T-helper 2 cell (primary cell): ENCODE data around the gene LRRC3.
"Not testable (repeated sequence)": the region's sequence is repeated elsewhere in the genome, so short reads cannot be mapped to it uniquely, and the experiment has no call there.

Source experiments
- DNase-seq, 5 experiments: peaks; one replicate each; pipeline versions ENCODE4 v3.0.0 to v3.0.0-alpha.2; 2012 to 2022

LRRC3 gene

DNA sequence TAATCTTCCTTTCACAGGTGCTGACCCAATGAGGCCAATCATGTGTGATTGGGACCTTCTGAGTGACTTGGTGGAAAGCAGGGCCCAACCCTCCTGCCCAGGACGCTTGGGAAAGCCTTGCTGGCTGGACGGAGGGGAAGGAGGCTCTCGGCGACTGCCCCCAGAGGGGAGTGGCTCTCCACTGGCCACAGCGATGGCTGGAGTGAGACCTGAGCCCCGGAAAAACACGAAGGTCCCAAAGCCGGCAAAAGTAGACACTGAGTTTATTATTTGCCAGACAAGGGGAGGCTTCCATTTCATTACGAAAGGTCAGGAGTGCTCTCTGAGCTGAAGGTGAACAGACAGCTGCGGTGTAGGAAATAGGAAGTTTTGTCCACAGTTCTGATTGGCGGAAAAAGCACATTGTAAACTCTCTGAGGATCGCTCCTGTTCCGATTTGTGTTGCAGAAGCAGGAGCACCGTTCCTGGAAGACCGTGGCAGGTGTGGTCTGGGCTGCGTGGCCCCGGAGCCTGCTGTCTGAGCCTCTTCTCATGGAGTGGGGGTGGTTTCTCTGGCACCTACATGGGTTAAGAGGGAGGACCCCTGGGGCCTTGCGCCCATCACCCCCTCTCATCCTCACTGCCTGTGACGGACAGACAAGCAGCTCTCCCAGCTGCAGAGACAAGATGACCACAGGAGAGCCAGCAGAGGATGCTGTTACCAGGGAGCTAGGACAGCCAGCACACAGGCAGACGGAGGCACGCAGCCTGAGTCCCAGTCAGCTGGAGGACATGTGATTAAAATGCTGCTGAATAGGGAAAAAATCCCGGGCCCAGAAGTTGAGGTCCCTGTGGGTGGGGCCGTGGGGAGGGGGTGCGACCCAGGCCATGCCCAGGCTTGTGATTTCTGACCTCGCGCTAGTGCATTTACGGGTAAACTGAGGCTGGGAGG lies 43.2 kb downstream of the LRRC3 start:
- DNase-seq, result no peak

DNA sequence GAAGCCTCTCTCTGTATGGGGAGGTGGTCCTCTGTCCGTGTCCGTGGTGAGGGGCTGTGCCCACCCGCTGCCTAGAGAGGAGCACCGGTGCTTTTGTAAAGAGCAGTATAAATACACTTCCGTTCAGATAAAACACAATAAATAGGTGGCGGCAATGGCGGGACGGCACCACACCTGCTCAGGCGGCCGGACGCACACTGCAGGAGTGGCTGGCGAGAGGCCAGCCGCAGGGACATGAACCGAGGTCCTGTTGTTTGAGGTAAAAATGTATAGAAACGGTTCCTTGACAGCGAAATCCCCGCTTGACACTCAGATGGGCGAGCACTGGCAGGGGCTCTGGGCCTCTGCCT lies 43.9 kb downstream of the LRRC3 start:
- no peak for DNase-seq

DNA sequence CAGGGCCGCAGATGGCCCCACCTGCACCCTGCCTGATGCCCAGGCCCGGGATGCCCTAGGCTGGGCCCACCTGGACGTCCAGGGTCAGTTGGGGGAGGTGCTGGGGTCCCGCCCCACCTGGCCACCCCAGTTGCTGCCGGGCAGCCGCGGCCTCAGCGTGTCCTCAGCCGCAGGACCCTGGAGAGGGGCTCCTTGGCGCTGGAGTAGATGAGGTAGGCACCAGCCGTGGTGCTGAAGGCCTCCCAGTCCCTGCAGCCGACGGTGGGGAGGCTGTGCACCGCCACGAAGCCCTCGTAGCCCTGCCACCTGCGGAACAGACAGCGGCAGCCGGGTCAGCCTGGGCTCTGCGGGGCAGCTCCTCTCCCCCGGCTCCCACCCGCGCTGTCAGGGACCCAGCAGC lies 44.3 kb downstream of the LRRC3 start:
- DNase-seq, result no peak

DNA sequence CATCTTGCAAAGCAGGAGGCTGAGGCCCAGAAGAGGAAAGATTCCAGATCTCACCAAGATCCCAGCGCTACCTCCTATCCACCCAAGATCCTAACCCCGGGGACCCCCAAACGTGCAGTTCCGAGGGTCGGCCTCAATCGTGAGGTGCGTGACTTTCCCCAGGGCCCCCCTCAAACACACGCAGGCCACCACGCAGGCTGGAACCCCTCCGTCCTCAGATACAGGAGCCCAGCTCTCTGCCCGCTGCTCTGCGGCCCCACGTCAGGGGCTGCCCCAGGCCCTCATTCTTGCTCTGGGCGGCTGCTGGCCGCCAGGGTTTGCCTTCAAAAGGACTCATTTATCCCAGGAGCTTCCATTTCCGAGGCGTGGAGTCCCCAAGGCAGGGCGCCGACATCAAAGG lies 44.8 kb downstream of the LRRC3 start:
- DNase-seq, result no peak

DNA sequence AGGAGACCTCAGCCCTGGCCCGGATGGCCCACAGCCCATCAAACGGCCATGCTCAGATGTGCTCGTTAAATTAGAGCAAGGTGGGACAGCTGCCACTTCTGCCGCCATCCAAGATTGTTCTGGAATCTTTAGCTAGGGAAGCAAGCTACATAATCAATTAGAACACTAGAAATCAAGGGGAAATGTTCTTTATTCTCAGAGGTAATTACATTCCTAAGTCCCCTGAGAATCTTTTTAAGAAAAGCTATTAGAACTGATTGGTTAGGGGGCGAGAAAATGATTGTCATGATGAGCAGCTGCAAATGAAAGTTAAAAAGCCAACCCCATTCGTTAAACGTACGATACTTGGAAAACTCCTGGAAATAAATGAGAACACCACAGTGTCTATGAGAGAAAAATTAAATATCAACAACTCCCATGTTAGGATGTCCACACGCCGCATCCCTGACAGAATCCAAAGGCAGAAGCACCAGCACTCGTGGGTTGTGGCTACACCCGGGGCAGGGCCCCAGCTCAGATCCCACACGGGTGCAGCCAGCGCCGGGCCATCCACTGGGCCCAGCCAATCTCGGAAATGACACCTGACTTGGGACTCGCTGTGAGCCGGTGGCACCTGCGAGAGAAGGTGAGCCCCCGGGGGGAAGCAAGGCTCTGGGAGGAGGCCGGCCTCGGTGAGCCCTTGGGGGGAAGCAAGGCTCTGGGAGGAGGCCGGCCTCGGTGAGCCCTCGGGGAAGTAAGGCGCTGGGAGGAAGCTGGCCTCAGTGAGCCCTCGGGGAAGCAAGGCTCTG lies 47.1 kb downstream of the LRRC3 start:
- no peak for DNase-seq

DNA sequence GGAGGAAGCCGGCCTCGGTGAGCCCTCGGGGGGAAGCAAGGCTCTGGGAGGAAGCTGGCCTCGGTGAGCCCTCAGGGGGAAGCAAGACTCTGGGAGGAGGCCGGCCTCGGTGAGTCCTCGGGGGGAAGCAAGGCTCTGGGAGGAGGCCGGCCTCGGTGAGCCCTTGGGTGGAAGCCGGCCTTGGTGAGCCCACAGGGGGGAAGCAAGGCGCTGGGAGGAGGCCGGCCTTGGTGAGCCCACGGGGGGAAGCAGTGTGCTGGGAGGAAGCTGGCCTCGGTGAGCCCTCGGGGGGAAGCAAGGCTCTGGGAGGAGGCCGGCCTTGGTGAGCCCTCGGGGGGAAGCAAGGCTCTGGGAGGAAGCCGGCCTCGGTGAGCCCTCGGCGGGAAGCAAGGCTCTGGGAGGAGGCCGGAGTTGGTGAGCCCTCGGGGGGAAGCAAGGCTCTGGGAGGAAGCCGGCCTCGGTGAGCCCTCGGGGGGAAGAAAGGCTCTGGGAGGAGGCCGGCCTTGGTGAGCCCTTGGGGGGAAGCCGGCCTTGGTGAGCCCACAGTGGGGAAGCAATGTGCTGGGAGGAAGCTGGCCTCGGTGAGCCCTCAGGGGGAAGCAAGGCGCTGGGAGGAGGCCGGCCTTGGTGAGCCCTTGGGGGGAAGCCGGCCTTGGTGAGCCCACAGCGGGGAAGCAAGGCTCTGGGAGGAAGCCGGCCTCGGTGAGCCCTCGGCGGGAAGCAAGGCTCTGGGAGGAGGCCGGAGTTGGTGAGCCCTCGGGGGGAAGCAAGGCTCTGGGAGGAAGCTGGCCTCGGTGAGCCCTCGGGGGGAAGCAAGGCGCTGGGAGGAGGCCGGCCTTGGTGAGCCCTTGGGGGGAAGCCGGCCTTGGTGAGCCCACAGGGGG lies 47.9 kb downstream of the LRRC3 start:
- not testable (repeated sequence) for DNase-seq

DNA sequence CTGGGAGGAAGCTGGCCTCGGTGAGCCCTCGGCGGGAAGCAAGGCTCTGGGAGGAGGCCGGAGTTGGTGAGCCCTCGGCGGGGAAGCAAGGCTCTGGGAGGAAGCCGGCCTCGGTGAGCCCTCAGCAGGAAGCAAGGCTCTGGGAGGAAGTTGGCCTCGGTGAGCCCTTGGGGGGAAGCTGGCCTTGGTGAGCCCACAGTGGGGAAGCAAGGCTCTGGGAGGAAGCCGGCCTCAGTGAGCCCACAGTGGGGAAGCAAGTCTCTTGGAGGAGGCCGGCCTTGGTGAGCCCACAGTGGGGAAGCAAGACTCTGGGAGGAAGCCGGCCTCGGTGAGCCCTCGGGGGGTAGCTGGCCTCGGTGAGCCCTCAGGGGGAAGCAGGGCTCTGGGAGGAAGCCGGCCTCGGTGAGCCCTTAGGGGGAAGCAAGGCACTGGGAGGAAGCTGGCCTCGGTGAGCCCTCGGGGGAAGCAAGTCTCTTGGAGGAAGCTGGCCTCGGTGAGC lies 48.6 kb downstream of the LRRC3 start:
- no peak for DNase-seq

DNA sequence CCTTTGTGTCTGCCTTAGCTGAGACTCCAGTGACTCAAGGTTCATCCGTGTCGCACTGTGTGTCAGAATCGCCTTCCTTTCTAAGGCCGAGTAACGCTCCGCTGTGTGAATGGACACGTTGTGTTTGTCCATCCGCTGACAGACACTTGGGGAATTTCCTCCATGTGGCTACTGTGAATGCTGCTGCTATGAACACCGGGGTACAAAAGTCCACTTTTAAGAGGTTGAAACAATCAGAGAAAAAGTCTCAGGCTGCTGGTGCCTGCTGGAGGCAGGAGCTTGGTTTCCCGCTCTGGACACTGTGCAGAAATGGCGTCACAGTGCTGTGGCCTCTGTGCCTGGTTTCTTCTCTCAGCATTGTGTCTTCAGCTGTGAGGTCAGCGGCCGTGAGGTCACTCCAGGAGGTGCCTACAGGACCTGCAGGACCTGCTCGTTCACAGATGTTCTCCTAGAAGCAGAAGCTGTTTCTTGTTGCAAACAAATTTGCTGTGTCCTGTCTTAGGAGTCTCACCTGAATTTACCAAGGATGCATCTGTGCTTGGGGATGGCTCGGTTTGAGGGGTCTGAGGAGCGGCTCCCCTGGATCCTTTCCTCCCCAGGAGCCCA lies 50.5 kb downstream of the LRRC3 start:
- DNase-seq, result no peak

DNA sequence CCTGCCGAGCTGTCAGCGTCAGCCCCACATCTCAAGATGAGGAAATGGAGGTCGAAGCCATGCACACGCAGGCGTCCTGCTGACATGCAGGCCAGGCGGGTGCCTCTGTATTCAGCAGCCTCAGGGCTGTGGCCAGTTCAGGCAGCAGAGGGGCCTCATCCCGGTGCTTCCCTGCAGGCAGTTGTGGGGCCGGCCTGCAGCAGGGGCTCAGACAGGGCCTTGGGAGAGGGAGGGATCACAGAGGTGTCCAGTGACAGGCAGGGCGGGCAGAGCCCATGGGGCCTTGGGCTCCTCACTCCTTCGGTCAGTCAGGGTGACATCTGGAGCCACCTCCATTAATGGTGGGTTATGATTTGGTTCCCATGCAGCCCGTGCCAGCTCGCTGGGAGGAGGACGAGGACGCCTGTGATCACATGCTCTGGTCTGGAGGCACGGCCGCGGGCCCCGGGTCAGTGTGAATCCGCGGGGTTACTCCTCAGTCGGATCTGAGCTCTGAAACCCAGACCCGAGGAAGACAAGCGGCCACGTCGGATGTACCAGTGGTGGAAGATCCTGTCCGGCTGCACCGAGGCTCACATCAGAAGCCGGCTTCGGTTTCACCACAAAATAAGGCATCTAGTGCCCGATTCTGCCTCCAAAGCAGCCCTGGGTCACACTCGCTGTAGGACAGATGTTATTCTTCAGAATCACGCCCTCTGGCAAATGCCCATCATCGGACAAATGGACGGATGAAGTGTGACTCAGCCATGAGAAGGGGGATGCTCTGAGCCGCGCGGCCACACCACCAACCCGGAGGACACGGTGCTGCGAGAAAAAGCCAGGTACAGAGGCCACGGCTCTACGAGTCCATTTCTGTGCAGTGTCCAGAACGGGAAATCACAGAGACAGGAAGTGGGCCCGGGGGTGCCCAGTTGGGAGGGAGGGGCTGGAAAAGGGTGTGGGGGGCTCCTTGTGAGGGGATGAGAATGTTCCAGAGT lies 51.3 kb downstream of the LRRC3 start:
- no peak for DNase-seq

DNA sequence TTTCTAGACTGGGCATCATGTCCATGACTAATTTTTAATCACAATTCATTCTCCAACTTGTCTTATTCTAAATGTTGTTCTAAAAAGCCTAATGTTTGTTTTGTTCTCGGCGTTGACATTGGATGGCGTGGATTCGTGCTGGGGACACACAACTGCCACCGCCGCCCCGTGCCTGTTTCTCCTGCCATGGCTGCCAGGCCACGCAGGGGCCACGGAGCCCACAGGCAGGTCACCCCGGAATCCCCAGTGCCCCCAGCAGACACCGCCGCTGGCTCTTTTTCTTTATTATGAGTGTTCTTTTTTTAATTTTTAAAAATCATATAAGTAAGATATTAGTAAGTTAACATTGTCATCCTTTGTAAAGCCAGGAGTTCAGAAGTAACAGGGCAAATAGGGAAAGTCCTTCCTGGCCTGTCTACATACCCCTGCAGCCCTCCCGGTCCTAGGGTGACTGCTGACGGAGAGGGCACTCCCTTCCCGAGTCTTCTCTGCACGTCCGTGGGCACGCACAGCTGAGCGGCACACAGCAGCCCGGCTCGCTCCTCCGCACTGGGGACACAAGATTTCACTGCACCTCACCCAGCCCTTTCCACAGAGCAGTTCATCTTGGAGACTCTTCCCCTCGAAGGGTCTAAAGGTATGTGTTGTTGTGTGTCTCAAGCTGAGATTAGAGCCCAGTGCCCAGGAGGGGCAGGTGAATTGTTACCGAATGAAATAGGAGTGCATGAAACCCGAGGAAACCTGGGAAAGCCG lies 52.5 kb downstream of the LRRC3 start:
- DNase-seq, result no peak

DNA sequence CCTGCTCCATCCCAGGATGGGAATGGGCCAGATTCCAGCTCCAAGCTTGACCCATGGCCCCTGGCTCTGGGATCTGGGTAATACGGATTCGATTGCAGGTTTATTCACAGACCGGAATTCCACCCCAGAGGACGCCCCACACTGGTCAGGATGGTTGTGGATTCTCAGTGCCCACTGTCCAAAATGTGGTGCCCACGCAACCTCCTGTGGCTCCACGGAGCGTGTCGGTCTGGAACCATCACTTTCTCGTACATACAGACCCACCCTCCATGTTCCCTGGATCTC lies 53.1 kb downstream of the LRRC3 start:
- DNase-seq, result no peak

DNA sequence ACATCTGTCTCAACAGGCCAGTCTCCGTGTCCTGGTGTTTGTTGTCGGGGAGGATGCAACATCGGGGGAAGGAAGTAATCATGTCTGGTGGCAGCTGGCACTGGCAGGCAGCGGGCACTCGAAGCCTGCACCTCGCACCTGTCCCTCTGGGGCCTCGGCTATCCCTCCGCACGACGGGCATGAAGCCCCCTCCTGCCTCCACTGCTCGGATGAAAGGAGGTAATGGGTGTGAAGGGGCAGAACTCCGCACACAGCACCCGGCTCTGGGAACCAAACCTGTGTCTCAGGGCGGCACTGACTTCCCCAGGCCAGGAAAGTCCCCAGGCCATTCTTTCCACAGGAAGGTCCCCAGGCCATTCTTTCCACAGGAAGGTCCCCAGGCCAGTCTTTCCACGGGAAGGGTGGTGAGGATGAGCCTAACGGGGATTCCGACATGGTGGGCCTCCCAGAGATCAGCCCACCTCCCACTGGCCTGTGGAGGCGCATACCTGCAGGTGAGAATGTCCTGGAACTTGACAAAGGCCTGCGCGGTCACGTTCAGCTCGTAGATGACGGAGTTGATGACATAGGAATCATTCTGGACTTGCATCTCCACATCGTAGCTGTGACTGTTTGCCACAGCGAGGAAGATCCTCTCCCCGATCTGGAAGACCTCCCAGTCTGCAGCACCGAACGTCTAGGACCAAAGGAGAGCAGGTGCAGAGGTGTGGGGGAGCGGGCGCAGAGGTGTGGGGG lies 53.6 kb downstream of the LRRC3 start:
- DNase-seq, result no peak

DNA sequence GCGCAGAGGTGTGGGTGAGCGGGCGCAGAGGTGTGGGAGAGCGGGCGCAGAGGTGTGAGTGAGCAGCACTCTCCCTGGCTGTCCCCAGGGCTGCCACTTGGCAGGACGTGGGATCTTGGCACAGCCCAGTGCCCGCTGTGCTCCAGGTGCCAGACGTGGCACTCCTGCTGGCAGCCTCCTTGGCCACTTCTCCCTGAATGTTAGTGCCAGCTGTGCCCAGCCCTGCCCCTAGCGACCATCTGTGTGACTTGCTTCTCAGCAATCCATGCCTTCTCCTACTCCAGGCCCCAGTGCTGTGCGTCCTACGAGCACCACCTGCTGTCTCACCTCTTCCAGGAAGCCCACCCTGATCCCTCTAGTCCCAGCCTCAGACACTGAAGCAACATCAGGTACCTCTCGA lies 54.2 kb downstream of the LRRC3 start:
- no peak for DNase-seq

DNA sequence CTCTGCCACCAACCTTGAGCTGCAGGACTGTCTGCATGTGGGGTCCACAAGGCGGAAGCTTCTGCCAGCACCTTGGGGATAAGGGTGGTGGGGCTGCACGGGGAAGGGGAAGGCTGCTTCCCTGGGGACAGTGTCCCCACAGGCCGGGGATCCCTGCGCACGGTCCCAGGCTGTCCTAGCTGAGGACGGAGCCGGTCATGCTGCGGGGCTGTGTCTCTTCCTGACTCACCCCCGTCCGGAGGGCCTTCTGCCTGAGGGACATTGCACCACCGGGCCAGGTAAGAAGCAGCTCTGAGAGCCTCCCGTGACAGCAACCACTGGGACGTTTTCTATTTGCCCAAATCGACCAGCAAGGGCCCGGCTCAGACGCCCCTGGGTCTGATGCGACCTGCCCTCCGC lies 54.8 kb downstream of the LRRC3 start:
- no peak for DNase-seq

DNA sequence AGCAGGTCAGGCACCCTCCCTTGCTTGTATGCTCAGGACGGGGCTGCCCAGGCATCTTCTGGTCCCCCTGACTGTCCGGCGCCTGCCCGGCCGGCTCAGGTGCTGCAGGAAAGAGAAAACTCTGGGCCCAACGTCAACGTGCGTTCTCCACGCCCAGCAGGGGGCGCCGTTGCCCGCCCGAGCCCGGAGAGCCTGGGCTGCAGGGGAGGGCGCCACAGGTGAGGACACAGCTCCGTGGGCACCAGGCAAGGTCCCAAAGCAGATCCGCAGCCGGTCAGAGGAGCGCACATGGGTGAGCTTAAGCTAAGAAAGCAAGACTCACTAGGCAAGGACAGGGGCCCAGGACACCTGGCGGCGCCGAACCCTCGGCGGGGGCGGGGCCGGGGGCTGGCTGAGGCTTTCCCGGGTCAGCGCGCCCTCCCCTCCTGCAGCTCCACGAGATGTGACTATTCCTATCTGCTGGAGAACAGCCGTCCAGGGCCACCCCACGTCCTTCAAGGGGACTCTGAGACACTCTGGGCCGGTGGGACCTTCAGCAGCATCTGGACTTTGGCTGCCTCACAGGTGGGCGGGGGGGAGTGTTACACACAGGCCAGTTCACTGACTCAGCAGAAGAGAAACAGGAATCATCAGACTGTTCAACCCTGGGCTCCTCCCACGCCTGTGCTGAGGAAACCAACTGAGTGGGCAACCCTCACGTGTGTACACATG lies 55.4 kb downstream of the LRRC3 start:
- DNase-seq, result peak; percentile 63 to 77 (median 69)

DNA sequence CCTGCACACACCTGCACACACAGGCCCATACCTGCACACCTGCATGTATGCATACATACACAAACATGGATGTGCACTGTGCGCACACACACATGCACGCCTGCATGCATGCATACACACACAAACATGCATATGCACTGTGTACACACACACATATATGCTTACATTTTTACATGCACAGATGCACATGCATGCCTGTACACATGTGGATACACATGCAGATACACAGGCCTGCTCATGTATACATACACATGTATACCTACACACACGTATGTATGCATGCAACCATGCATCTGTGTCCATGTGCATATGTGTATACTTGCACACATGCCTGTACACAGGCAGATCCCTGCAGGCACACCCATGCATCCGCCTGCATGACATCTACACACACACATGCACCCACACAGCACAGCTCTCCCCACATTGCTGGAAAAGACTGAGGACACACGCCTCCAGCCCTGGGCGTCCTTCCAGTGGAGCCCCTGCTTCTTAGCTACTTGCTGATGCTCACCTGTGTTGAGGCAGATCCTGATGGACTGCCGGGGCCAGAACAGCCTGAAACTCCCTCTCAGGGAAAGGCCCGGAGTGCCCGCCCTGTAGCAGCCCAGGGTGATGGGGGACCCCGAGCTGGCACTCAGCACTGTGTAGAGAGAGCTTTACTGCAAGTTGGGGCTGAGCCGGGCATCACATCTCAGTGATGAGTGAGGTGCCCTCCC lies 56.1 kb downstream of the LRRC3 start:
- no peak for DNase-seq
